Large intestine (tissue), 3 donors: ENCODE results near the gene PRLR. TPM values are rescaled to one million over a fixed set of nuclear protein-coding genes. Genes with fewer than 3 reads are reported as not detected.

Experiments
- DNase-seq, 2 donors: peaks; one replicate each; pipeline versions ENCODE4 v3.0.0 to v3.0.0-alpha.2; 2013
- H3K27ac ChIP-seq: one replicate; pipeline ENCODE4 v1.5.1; 2013; ENCODE audit warnings: low read length
- H3K27me3 ChIP-seq: 2 replicates; pipeline ENCODE4 v1.6.1; 2013; ENCODE audit warnings: low read length; ENCODE audit not compliant: control insufficient read depth, insufficient read depth
- H3K36me3 ChIP-seq: 2 replicates; pipeline ENCODE4 v1.6.1; 2013; ENCODE audit warnings: low read length; ENCODE audit not compliant: control insufficient read depth, insufficient read depth
- H3K4me1 ChIP-seq: one replicate; pipeline ENCODE4 v1.6.1; 2013; ENCODE audit warnings: low read length; ENCODE audit not compliant: control insufficient read depth, insufficient read depth
- H3K4me3 ChIP-seq: one replicate; pipeline ENCODE4 v1.5.1; 2013; ENCODE audit warnings: low read length
- H3K9me3 ChIP-seq: one replicate; pipeline ENCODE4 v1.6.1; 2013; ENCODE audit warnings: mild to moderate bottlenecking, low read depth, low read length, moderate library complexity; ENCODE audit not compliant: control insufficient read depth
- WGBS: methylation state at CpG from one replicate; pipeline ENCODE4 v1.1.5; 2013; ENCODE audit warnings: low lambda C conversion rate; ENCODE audit not compliant: insufficient coverage; 5-methylcytosine and 5-hydroxymethylcytosine counted together
- polyA plus RNA-seq: library from polyadenylated mRNA; unstranded; fragments of 120-200 nt; gene quantifications from one replicate; pipeline ENCODE4 v1.2.1, GENCODE V29; 2013

Gene PRLR
- polyA plus RNA-seq, 1 donor: 56.0 TPM

- Histone ChIP-seq H3K27ac (no peak overlapping the region), H3K27me3 (no peaks in the 10 kb centered on the region), H3K4me1 (peaks cover 4% of the 10 kb centered on the region), H3K9me3 (no peaks in the 10 kb centered on the region), H3K36me3 (peaks cover 29% of the 10 kb centered on the region), H3K4me3 (no peak overlapping the region)
- no peak for DNase-seq
- 92% methylated on average over 2 of the region's 4 CpGs for WGBS
Measured at GRCh38 chr5:35063414-35063813, 166.9 kb downstream of the PRLR start.

- no CpG with 5 or more reads among the region's 2 CpGs for WGBS
- Histone ChIP-seq H3K36me3 (peaks cover 15% of the 10 kb centered on the region), H3K27ac (peak overlapping the region; percentile 46), H3K27me3 (no peaks in the 10 kb centered on the region), H3K4me3 (no peak overlapping the region), H3K9me3 (no peaks in the 10 kb centered on the region), H3K4me1 (peaks cover 4% of the 10 kb centered on the region)
- DNase-seq: peak; percentile 61 to 71
Measured at GRCh38 chr5:35061211-35061770, 169.0 kb downstream of the PRLR start.

- Histone ChIP-seq H3K27ac (peak overlapping the region; percentile 14), H3K4me1 (peaks cover 4% of the 10 kb centered on the region), H3K36me3 (peaks cover 5% of the 10 kb centered on the region), H3K27me3 (no peaks in the 10 kb centered on the region), H3K9me3 (no peaks in the 10 kb centered on the region), H3K4me3 (no peak overlapping the region)
- DNase-seq: no peak
- no CpG with 5 or more reads among the region's 2 CpGs for WGBS
Measured at GRCh38 chr5:35060236-35060635, 170.1 kb downstream of the PRLR start.

GRCh38 chr5:35059251-35059650 lies 171.0 kb downstream of the PRLR start:
- Histone ChIP-seq H3K4me3 (no peak overlapping the region), H3K9me3 (no peaks in the 10 kb centered on the region), H3K4me1 (peaks cover 4% of the 10 kb centered on the region), H3K27me3 (no peaks in the 10 kb centered on the region), H3K27ac (no peak overlapping the region), H3K36me3 (no peaks in the 10 kb centered on the region)
- DNase-seq: no peak

GRCh38 chr5:35058374-35058788 lies 171.9 kb downstream of the PRLR start:
- H3K4me3 ChIP-seq: no peak overlapping the region
- peaks cover 4% of the 10 kb centered on the region for H3K4me1 ChIP-seq
- H3K27me3 ChIP-seq: no peaks in the 10 kb centered on the region
- H3K36me3 ChIP-seq: no peaks in the 10 kb centered on the region
- WGBS: 83% methylated on average over 2 of the region's 3 CpGs
- H3K9me3 ChIP-seq: no peaks in the 10 kb centered on the region
- no peak for DNase-seq
- no peak overlapping the region for H3K27ac ChIP-seq

- Histone ChIP-seq H3K36me3 (no peaks in the 10 kb centered on the region), H3K9me3 (no peaks in the 10 kb centered on the region), H3K4me3 (no peak overlapping the region), H3K27ac (no peak overlapping the region), H3K4me1 (peaks cover 7% of the 10 kb centered on the region), H3K27me3 (no peaks in the 10 kb centered on the region)
- DNase-seq: no peak
- WGBS: 92% methylated on average over 2 of the region's 2 CpGs
Measured at GRCh38 chr5:35056686-35057085, 173.6 kb downstream of the PRLR start.

- 100% methylated on average over 1 of the region's 4 CpGs for WGBS
- H3K4me1 ChIP-seq: peaks cover 33% of the 10 kb centered on the region
- H3K27me3 ChIP-seq: no peaks in the 10 kb centered on the region
- H3K27ac ChIP-seq: no peak overlapping the region
- no peaks in the 10 kb centered on the region for H3K9me3 ChIP-seq
- DNase-seq: no peak
- no peaks in the 10 kb centered on the region for H3K36me3 ChIP-seq
- no peak overlapping the region for H3K4me3 ChIP-seq
Measured at GRCh38 chr5:35052838-35053237, 177.4 kb downstream of the PRLR start.

GRCh38 chr5:35050541-35051126 lies 179.7 kb downstream of the PRLR start:
- H3K36me3 ChIP-seq: no peaks in the 10 kb centered on the region
- peak overlapping the region; percentile 78 for H3K27ac ChIP-seq
- H3K4me3 ChIP-seq: no peak overlapping the region
- no peaks in the 10 kb centered on the region for H3K27me3 ChIP-seq
- H3K4me1 ChIP-seq: peaks cover 33% of the 10 kb centered on the region
- H3K9me3 ChIP-seq: no peaks in the 10 kb centered on the region
- WGBS: no CpG with 5 or more reads among the region's 3 CpGs
- DNase-seq: peak; percentile 45 to 78

GRCh38 chr5:35048910-35049309 lies 181.4 kb downstream of the PRLR start:
- peaks cover 3% of the 10 kb centered on the region for H3K36me3 ChIP-seq
- H3K27me3 ChIP-seq: no peaks in the 10 kb centered on the region
- H3K4me1 ChIP-seq: peaks cover 33% of the 10 kb centered on the region
- no CpG with 5 or more reads among the region's 1 CpG for WGBS
- no peaks in the 10 kb centered on the region for H3K9me3 ChIP-seq
- DNase-seq: peak in 1 of 2 donors; percentile 19
- H3K4me3 ChIP-seq: no peak overlapping the region
- peak overlapping the region; percentile 81 for H3K27ac ChIP-seq

GRCh38 chr5:35047785-35048404 lies 182.4 kb downstream of the PRLR start, which contains the start of gene AGXT2:
Gene AGXT2 (minus strand): TSS chr5:35047949. CDS start chr5:35047892, 57 bp downstream.
- DNase-seq: peak; percentile 44 to 87
- 20% methylated on average over 3 of the region's 8 CpGs for WGBS
- peak within 1 kb of the TSS; percentile 54 for H3K4me3 ChIP-seq
- H3K36me3 ChIP-seq: peaks cover 3% of the 10 kb centered on the region
- peak within 1 kb of the TSS; percentile 81 for H3K27ac ChIP-seq
- no peaks in the 10 kb centered on the region for H3K27me3 ChIP-seq
- peaks cover 33% of the 10 kb centered on the region for H3K4me1 ChIP-seq
- no peaks in the 10 kb centered on the region for H3K9me3 ChIP-seq
